ENCODE data around the gene DEFB112. TPM values are rescaled to one million over a fixed set of nuclear protein-coding genes. Genes with fewer than 3 reads are reported as not detected.

DEFB112 gene
- total and polyA plus RNA-seq, 9 of the 15 experiments (the other 6 are each of a cell fraction or from before 2014, with no cell fraction given): not detected

- 0% methylated on average over 2 of the region's 2 CpGs for WGBS (ENCODE audit: insufficient coverage, low coverage, missing lambda C conversion rate)
- in situ Hi-C loops (cut with MboI): no loop called here
Measured at GRCh38 chr6:50098641-50098993, 48.9 kb upstream of the DEFB112 start.

GRCh38 chr6:50097966-50098640, 48.4 kb upstream of the DEFB112 start:
- CTCF ChIA-PET (ENCODE audit: low intra/inter-chr PET ratio): no interaction called here
- no peak for TF ChIP-seq CBX2 (IDR thresholded peaks at IDR 0.05; ENCODE audit: insufficient read depth, low read length, poor library complexity, severe bottlenecking)
- no peak for TF ChIP-seq TGIF2 (CRISPR knock-in tag; IDR thresholded peaks at IDR 0.05)
- no peak for TF ChIP-seq SREBF1 (IDR thresholded peaks at IDR 0.05; ENCODE audit: borderline replicate concordance, low read depth, low read length)
- no peak for TF ChIP-seq DDX20 (tag; IDR thresholded peaks at IDR 0.05; ENCODE audit: low read depth)
- TF ChIP-seq ZNF41 (CRISPR knock-in tag; conservative IDR thresholded peaks at IDR 0.05): no peak
- no peak for TF ChIP-seq ARID3A (IDR thresholded peaks at IDR 0.05; ENCODE audit: borderline replicate concordance, low read depth, low read length)
- TF ChIP-seq DNMT1 (IDR thresholded peaks at IDR 0.05): no peak
- Histone ChIP-seq H3K4me3 (no peak overlapping the region), H2AFZ (ENCODE audit: low read depth, low read length) (no peak overlapping the region), H4K20me1 (replicated peaks; ENCODE audit: control insufficient read depth, insufficient read depth, low read length) (no peaks in the 10 kb centered on the region), H3K27me3 (ENCODE audit: control insufficient read depth in 2 of 2, insufficient read depth in 2 of 2, low read length in 2 of 2) (no peaks in the 10 kb centered on the region), H3K4me2 (ENCODE audit: insufficient read depth, low read length) (no peak overlapping the region), H3K9ac (ENCODE audit: insufficient read depth in 1 of 2, low read depth in 2 of 2, low read length in 2 of 2) (no peak overlapping the region), H3K79me2 (ENCODE audit: control insufficient read depth, insufficient read depth, low read length) (no peaks in the 10 kb centered on the region), H3K9me1 (ENCODE audit: control insufficient read depth, insufficient read depth, low read length) (no peaks in the 10 kb centered on the region), H3K27ac (ENCODE audit: extremely low read depth, low read depth, low read length) (no peak overlapping the region), H3K9me3 (replicated peaks; ENCODE audit: control insufficient read depth, insufficient read depth, low read depth, low read length) (no peaks in the 10 kb centered on the region), H3K36me3 (ENCODE audit: control insufficient read depth, insufficient read depth, low read length) (no peaks in the 10 kb centered on the region), H3K4me1 (replicated peaks in 1 of 2; ENCODE audit: control insufficient read depth in 2 of 2, insufficient read depth in 2 of 2, low read length in 2 of 2) (no peaks in the 10 kb centered on the region)
- intact Hi-C loops (cut with micrococcal nuclease) (no loop called here), in situ Hi-C loops (cut with MboI) (no loop called here)
- DNase-seq (ENCODE audit: extremely low read depth in 1 of 4, low spot score in 3 of 4) (no peak), ATAC-seq (no peak), FAIRE-seq (no peak)
- BruUV-seq (replicated peaks): no TSS peak
- POLR2A ChIA-PET: no interaction called here
- under 1% methylated on average over 7 of the region's 7 CpGs for WGBS (ENCODE audit: insufficient coverage, low coverage, missing lambda C conversion rate)

More at GRCh38 chr6:50098641-50098993, 48.9 kb upstream of the DEFB112 start:
- no peak for TF ChIP-seq HCFC1 (IDR thresholded peaks at IDR 0.05; ENCODE audit: low read depth, low read length)
- TF ChIP-seq KDM1A (IDR thresholded peaks at IDR 0.05): no peak
- BruUV-seq (replicated peaks): no TSS peak
- H3K9me1 ChIP-seq (ENCODE audit: control insufficient read depth, insufficient read depth, low read length): no peaks in the 10 kb centered on the region
- H3K9ac ChIP-seq (ENCODE audit: insufficient read depth in 1 of 2, low read depth in 2 of 2, low read length in 2 of 2): no peak overlapping the region
- H3K79me2 ChIP-seq (ENCODE audit: control insufficient read depth, insufficient read depth, low read length): no peaks in the 10 kb centered on the region
- no peak overlapping the region for H3K4me3 ChIP-seq
- H3K27ac ChIP-seq (ENCODE audit: extremely low read depth, low read depth, low read length): no peak overlapping the region
- ATAC-seq (no peak), FAIRE-seq (no peak), DNase-seq (ENCODE audit: extremely low read depth in 1 of 4, low spot score in 3 of 4) (no peak)
- H3K4me2 ChIP-seq (ENCODE audit: insufficient read depth, low read length): no peak overlapping the region
- no peaks in the 10 kb centered on the region for H3K36me3 ChIP-seq (ENCODE audit: control insufficient read depth, insufficient read depth, low read length)
- ChIA-PET CTCF (ENCODE audit: low intra/inter-chr PET ratio) (interaction anchor here (0.6 kb wide), 1 partner anchor 53 kb away, joined by 3 read pairs; no protein-coding TSS in a partner anchor), POLR2A (no interaction called here)
- intact Hi-C loops (cut with micrococcal nuclease): no loop called here
- H2AFZ ChIP-seq (ENCODE audit: low read depth, low read length): no peak overlapping the region
- no peaks in the 10 kb centered on the region for H3K27me3 ChIP-seq (ENCODE audit: control insufficient read depth in 2 of 2, insufficient read depth in 2 of 2, low read length in 2 of 2)
- no peaks in the 10 kb centered on the region for H4K20me1 ChIP-seq (replicated peaks; ENCODE audit: control insufficient read depth, insufficient read depth, low read length)
- H3K9me3 ChIP-seq (replicated peaks; ENCODE audit: control insufficient read depth, insufficient read depth, low read depth, low read length): no peaks in the 10 kb centered on the region
- H3K4me1 ChIP-seq (replicated peaks in 1 of 2; ENCODE audit: control insufficient read depth in 2 of 2, insufficient read depth in 2 of 2, low read length in 2 of 2): no peaks in the 10 kb centered on the region
